NCI-H146 treated with DMSO at 0.1 percent for 48 hours (cell line): ENCODE data around the gene APCDD1.
"Not testable (repeated sequence)": the region's sequence is repeated elsewhere in the genome, so short reads cannot be mapped to it uniquely, and the experiment has no call there.

Source experiments
- DNase-seq: peaks from one replicate; lab custom pipeline; 2025; ENCODE audit not compliant: unreplicated experiment; lab: John Stamatoyannopoulos, UW

The APCDD1 gene

GRCh38 chr18:10461989-10462388, 7.6 kb downstream of the APCDD1 start:
- no peak for DNase-seq

- no peak for DNase-seq
These were observed 8.2 kb downstream of the APCDD1 start for GRCh38 chr18:10462597-10462996.

DNA sequence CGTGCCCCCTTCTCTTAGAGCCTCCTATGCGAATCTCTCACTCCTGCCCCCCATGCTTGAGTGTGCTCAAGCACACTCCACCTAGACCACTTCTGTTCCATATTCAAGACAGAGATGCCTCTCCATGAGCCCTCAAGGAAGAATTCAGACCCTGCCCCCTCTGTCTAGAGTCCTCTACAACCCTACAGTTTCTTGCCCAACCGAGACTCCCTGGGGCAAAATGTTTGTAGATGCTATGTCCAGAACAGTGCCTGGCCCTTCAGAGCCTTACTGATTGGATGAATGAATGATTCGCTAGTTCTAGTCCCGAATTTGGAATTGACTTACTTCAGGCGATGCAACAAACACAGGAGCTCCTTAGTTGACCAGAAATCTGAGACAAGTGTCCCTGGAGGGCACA, 8.7 kb downstream of the APCDD1 start:
- no peak for DNase-seq

- no peak for DNase-seq
These were observed 9.3 kb downstream of the APCDD1 start for GRCh38 chr18:10463741-10464140.

DNA sequence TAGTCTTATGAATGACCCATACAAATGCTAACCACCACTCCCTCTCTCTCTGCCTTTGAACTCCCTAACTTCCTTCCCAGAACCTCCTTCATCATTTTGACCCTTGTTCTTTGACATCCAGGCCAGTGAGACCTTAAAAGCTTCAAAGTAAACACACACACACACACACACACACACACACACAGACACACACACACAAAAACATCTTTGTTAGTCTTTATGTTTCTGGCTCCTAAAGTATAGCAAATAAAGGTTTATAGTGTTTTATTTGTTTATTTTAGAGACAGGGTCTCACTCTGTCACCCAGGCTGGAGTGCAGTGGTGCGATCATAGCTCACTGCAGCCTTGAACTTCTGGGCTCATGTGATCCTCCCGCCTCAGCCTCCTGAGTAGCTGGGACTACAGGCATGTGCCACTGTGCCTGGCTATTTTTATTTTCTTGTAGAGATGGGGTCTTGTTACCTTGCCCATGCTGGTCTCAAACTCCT, 9.8 kb downstream of the APCDD1 start:
- not testable (repeated sequence) for DNase-seq

- no peak for DNase-seq
These were observed 10.9 kb downstream of the APCDD1 start for GRCh38 chr18:10465174-10465939.

- DNase-seq = no peak
These were observed 16.0 kb downstream of the APCDD1 start for GRCh38 chr18:10470429-10470828.

- no peak for DNase-seq
These were observed 17.1 kb downstream of the APCDD1 start for GRCh38 chr18:10471574-10471973.

GRCh38 chr18:10473132-10473531, 18.7 kb downstream of the APCDD1 start:
- no peak for DNase-seq

- no peak for DNase-seq
These were observed 19.9 kb downstream of the APCDD1 start for GRCh38 chr18:10474309-10474708.

- no peak for DNase-seq
These were observed 20.8 kb downstream of the APCDD1 start for GRCh38 chr18:10475276-10475653.

DNA sequence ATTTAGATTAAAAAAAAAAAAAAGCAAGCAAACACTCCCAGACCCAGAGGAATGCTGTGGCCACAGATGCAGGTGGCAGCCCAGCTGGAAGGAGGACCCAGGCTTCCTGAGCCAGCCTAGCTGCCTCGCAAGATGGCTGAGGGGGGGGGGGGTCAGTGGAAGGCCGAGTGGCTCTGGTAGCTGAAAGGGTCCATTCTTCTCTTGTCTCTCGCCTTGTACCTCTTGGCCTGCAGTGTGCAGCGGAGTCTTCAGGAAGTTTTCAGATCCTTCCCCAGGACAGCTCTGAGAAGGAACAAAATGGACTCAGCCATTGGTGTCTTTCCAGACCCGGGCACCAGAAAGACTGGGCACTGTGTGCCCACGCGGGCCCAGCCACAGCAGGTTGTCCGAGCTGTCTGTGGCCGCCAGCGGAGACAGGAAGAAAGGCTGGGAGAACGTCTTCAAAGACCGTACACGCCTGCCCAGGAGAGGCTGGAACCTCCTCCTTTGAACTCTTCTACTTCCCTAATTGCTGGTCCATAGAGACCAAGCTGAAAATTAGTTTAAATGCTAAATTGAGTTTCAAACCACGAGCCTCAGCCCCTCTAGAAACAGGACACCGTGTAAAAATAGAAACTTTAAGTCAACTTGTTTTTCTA, 21.3 kb downstream of the APCDD1 start:
- no peak for DNase-seq

DNA sequence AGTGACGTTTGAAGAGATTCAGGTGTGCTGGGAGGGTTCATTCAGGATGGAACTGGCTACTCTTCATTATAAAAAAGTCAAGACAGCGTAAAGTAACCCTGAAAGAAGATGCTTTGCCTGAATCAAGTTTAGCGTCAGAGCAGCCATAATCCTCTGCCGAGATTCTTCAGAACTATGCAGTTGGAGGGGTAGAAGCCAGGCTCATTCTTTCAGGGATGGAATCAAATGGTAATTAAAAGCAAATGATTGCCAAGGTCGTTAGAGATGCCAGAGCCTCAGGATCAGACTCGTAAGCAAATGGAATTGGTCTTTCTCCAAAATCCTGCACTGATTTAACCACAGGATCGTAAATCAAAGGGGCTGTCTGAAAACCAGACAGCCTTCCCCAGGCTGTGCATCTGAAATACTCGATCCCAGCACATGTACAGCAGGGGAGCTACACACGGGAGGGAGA, 21.9 kb downstream of the APCDD1 start:
- no peak for DNase-seq

DNA sequence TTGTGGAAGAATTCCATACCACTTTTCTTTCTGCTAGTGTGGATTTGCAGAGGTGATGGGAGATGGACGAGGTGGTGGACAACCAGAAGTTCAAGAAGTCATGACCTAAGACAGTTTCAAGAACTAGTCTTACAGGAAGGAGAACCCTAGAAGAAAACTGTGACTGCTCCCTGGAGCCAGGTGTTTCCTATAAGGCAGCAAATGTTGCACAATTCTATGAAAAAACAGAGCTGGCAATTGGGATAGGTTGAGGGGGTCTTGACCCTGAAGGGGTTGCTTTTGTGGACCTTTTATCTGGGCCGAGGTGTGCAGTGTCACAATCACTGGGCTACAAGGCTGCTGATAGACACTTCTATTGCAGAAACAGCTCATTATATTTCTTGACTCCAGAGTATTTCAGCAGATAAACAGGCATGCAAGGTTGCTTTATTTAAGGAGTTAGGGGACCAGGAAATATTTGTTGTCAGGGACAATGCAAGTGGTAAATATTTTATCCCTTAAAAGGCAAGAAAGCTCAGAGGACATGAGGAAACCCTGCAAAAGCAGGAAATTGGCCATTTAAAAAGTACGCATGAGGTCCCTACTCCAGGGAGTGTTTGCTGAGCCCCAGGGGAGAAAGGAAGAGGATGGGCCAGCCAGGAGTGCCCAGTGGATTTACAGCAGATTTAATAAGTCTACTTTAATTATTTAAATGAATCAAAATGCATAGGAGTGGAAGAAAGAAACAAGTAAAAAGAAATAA, 22.9 kb downstream of the APCDD1 start:
- peak; percentile 72 for DNase-seq

DNA sequence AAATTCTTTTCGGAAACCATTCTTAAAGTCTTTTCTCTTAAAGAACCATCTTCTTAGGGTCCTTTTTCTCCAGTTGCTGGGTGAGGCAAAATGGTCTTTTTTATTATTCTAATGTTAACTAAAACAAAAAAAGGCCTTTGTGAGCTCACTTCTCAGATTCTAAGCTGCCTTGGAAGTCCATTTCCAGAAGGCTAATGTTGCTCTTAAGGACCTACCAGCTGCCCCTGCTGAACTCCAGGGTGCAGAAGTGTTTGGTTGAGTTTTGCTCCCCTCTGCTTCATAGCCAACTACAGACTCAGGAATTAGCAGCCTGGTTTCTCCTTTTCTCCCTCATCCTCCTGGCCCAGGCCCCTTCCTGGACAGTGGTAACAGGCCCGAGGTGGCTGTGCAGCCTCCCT, 23.4 kb downstream of the APCDD1 start:
- DNase-seq = no peak

DNA sequence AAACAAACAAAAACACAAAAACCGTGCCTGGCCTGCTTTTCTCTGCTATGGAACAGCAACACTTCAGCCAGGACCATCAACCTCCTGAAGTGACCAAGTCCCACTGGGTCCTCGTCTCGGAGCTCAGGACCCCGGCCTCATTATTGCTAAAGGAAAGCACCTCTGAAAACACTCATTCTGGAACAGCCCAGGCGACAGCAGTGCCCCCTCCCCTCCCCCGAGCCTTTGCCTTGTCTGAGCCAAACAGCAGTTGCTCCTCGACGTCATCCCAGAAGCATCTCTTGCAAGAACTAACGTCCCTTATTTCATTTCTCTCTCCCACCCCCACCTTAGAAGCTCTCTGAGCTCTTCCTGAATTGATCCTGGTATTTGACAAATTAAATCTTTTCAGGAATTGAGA, 27.4 kb downstream of the APCDD1 start:
- DNase-seq = no peak

DNA sequence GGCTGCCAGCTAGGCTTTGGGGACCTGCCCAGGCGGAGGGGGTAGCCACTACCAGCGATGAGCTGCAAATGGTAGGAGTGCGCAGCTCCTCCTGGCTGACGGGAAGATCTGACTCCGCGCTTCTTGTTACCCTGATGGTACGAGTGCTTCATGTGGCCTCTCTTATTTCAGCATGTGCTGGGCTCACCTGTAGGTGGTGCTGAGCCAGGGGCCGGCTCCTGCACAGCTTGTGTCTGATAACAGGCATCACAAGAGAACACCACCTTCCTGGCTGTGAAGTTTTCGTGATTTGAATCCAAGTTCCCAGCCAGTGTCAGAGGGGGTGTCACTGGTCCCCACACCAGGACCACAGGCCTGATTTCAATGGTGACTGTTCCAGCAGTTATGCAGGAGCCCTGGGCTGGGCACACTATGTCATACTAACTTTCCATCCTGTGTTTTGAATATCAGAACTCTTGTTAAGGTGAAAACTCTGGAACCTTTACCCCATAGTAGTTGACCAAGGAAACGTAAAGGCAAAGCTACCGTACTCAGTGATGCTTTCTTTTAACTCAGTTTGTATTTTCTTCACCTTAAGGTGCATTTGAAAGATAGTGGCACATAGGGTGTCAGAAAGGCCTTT, 28.0 kb downstream of the APCDD1 start:
- DNase-seq = no peak

GRCh38 chr18:10482985-10483949, 28.8 kb downstream of the APCDD1 start:
- DNase-seq = no peak

- no peak for DNase-seq
These were observed 31.0 kb downstream of the APCDD1 start for GRCh38 chr18:10485475-10485874.

DNA sequence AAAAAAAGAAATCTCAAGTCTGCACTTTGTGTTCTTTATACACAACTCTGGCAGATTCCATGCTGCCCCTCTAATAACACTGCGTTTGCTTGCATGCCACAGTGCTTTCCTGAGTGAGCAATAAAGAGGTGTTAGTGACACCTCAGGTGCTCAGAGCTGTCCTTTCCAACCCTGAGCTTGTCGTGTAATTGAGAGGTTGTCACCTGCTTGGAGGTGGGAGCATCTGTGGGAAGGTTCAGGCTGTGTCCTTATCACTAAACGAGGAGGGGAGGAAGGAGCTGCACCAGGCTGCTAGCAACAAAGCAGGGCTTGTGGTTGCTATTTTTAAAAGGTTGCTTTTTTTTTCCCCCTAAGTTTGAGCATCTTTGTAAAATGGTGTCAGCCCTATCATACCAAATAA, 31.9 kb downstream of the APCDD1 start:
- no peak for DNase-seq
